HG02623 (cell line): ENCODE results near the gene HSD17B13.
"Not testable (repeated sequence)": the region's sequence is repeated elsewhere in the genome, so short reads cannot be mapped to it uniquely, and the experiment has no call there.

ENCODE experiments used
- ATAC-seq: cut with Tn5 transposase; IDR thresholded peaks from one replicate; pipeline ENCODE4 v1.9.1; 2021; ENCODE audit warnings: moderate library complexity; ENCODE audit not compliant: unreplicated experiment

The HSD17B13 gene

DNA sequence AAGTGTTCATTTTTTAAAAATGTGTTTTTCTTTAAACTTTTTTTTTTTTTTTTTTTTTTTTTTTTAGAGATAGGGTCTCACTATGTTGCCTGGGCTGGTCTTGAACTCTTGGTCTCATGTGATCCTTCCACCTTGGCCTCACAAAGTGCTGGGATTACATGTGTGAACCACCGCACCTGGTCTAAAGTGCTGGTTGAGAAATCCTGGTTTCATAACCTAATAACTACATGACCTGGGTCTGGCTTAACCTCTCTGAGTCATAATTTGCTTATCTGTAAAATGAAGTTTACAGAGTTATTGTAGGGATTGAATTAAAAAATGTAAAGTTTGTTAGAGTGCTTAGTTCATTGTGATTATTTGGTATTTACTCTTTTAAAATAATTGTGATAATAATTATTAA lies 5.2 kb downstream of the HSD17B13 start:
- no peak for ATAC-seq

DNA sequence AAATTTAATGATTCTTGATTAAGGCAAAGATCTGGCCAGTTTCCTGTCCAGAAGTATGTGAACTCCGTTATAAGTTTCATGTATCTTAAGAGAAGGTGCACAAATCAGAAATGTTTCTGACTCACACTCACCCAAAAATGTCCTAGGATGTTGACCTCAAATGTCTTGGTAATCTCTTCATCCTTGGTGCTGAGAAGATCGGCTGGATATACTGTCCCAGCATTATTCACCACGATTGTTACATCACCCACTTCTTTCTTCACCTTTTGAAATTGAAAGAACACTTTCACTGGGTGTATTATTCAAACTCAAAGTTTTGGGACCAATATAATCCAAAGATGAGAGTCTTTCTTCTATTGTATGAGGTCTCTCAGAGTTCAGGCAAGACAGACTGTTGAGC lies 5.7 kb downstream of the HSD17B13 start:
- no peak for ATAC-seq

DNA sequence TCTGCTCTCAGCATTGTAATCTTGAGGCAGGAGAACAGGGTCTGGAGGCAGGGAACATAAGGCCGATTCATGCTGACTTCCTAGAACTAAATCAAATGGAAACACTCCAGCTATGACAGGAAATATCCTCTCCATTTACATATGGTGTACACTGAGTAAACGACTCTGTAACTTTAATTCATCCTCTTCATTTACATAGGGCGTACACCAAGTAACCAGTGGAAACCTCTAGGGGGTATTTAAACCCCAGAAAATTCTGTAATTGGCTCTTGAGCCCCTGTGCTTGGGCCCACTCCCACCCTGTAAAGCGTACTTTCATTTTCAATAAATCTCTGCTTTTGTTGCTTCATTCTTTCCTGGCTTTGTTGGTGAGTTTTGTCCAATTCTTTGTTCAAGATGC lies 7.7 kb downstream of the HSD17B13 start:
- ATAC-seq, result not testable (repeated sequence)

- no peak for ATAC-seq
Measured at GRCh38 chr4:87313756-87314155, 8.9 kb downstream of the HSD17B13 start.

GRCh38 chr4:87311684-87312083 lies 11.0 kb downstream of the HSD17B13 start:
- no peak for ATAC-seq

DNA sequence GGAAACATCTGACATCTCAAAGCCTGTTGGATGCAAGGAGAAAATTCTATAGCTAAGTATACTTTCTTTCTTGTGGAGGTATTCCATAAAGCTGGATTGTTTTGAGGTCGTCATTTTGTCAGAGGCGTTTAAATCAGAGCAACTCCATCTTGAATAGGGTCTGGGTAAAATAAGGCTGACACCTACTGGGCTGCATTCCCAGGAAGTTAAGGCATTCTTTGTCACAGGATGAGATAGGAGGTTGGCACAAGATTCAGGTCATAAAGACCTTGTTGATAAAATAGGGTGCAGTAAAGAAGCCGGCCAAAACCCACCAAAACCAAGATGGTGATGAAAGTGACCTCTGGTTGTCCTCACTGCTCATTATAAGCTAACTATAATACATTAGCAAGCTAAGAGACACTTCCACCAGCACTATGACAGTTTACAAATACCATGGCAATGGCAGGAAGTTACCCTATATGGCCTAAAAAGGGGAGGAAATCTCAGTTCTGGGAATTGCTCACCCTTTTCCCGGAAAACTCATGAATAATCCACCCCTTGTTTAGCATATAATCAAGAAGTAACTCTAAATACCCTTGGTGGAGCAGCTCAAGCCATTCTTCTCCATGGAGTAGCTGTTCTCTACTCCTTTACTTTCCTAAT lies 11.9 kb downstream of the HSD17B13 start:
- no peak for ATAC-seq

DNA sequence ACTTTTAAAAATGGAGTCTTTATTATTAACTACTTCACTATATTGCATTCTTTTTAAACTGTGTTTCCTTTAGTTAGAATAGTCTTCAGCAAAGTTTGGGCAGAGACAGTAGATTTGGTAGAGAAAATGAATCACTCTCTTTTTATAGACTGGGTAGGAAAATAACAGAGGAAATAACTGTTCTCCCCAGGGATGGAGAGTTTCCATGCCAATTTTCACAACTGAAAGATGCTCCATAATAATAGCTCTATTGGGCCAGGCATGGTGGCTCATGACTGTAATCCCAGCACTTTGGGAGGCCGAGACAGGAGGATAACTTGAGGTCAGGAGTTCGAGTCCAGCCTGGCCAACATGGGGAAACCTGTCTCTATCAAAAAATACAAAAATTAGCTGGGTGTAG lies 13.1 kb downstream of the HSD17B13 start:
- ATAC-seq, result no peak

- no peak for ATAC-seq
Measured at GRCh38 chr4:87306056-87306455, 16.6 kb downstream of the HSD17B13 start.

DNA sequence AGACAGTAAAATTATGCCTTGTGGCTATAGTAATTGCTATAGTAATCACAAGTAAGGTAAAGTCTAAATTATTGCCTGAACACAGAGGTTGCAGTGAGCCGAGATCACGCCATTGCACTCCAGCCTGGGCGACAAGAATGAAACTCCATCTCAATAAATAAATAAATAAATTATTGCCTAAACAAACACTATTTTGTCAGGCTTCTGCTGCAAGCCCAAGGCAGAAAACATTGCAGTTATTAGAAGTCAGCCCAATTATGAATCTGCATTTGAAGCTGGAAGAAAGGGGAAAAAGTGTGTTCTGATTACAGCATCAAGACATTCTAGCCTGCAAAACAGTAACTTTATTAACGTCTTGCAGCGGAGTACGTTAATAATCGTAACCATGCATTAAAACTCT lies 17.1 kb downstream of the HSD17B13 start:
- ATAC-seq, result no peak

GRCh38 chr4:87304745-87305432 lies 17.8 kb downstream of the HSD17B13 start:
- ATAC-seq, result no peak

DNA sequence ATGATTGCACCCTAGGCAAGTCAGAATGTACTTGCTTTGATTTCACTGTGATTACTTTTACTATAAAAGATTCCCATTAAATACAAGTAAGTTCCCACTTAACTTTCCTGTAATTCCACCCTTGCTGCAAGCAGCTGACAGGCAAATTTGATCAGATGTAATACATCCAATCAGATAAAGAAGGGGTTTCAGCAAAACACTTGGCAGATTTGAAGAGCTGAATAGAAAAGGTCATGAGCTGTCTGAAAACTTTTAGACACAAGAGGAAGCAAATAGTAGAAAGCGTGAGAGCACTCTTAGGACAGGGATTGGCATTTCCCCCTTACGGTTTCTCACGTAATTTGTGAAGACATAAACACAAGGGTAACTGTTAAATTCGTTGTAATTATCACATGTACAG lies 22.8 kb downstream of the HSD17B13 start:
- no peak for ATAC-seq

- no peak for ATAC-seq
Measured at GRCh38 chr4:87298362-87298761, 24.3 kb downstream of the HSD17B13 start.

- not testable (repeated sequence) for ATAC-seq
Measured at GRCh38 chr4:87294911-87295310, 27.8 kb downstream of the HSD17B13 start.

- not testable (repeated sequence) for ATAC-seq
Measured at GRCh38 chr4:87293889-87294288, 28.8 kb downstream of the HSD17B13 start.

GRCh38 chr4:87286970-87287369 lies 35.7 kb downstream of the HSD17B13 start:
- no peak for ATAC-seq

- not testable (repeated sequence) for ATAC-seq
Measured at GRCh38 chr4:87284268-87284667, 38.4 kb downstream of the HSD17B13 start.

GRCh38 chr4:87283151-87283550 lies 39.5 kb downstream of the HSD17B13 start:
- no peak for ATAC-seq

DNA sequence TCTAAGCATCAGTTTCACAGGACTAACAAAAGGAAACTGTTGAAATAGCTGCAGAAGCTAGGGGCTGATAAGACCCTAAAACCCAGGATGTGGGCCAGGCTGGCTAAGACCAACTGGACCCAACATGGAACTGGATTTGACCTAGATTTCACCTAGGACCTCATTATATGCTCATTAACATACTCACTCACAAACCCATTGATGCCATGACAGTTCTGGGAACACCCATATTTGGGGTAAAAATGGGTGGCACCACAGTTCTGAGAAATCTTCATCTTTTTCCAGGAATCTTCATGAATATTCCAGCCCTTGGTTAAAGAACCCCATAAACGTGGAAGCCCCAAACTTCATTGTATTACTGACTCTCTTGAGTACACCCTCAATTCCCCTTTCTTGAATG lies 41.1 kb downstream of the HSD17B13 start:
- no peak for ATAC-seq

DNA sequence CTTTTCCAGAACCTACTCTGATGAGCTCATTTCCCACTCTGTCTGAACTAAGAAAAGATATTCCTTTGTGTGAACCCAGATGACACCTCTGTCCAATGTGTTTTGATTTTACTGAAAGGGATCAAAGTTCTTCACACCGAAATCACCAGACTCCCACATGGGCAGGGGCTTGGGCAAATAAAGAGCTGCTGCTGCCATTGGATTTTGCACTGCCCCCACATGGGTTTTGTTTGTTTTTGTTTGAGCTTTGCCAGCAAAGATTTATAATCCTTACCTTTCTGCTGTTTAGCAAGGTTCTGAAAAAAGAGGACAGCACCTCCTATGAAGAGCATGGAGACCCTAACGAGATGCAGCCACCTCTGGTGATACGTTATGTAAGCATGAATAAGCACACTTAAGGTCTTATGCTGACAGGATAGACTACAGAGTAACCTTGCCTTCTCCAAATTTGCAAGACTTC lies 44.3 kb downstream of the HSD17B13 start:
- ATAC-seq, result no peak

DNA sequence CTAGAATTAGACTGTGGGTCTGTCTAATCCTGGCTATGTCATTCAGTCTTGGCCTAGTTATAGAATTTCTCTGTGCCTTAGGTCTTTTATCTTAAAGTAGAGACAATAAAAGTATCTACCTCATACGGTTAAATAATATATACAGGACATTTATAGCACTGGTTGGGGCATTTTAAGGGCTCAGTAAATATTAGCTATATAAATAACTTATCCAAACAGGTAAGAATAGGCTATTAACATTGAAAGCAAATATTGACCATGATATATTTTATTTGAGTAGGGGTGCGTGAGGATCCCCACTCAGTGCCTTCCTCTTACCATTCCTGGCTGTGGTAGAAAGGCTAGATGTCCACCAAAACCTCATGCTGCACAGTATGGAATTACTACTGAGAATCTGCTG lies 47.4 kb downstream of the HSD17B13 start:
- no peak for ATAC-seq

- ATAC-seq, result no peak
Measured at GRCh38 chr4:87274803-87275202, 47.9 kb downstream of the HSD17B13 start.

- no peak for ATAC-seq
Measured at GRCh38 chr4:87274327-87274726, 48.4 kb downstream of the HSD17B13 start.

- no peak for ATAC-seq
Measured at GRCh38 chr4:87270825-87271224, 51.9 kb downstream of the HSD17B13 start.
